ENCODE measurements around the gene CXCR6. TPM values are rescaled to one million over a fixed set of nuclear protein-coding genes. Genes with fewer than 3 reads are reported as not detected.
A peak's percentile ranks its signal among the peaks of the same experiment; 100 is the strongest.

CXCR6 gene
- total RNA-seq, 2 donors from 2014 or later = 0.96 to 1.2 TPM

DNA sequence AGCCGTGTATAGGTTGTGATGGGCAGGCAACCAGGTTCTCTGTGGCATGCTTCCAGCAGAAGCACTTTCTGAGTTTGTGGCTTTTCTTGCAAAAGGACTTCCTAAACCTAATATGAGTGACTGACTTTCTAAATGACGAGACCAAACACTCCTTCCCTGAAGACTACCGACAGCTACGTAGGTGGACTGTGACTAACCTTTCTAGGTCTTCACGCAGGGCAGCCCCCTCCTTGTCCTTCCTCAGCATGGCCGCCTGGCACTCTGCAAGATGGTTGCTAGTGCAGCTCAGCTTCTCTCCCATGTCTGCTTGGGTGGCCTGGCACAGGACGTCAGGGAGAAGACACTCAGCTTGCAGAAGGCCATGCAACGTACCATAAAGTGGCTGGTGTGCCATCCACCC is 20.9 kb downstream of the CXCR6 start:
- Histone ChIP-seq H3K27ac (no peak overlapping the region), H3K4me1 (replicated peaks) (no peaks in the 10 kb centered on the region), H3K27me3 (replicated peaks; ENCODE audit: insufficient read depth) (no peaks in the 10 kb centered on the region), H3K9me3 (no peaks in the 10 kb centered on the region), H3K4me3 (no peak overlapping the region), H3K36me3 (peaks cover 3 to 33% of the 10 kb centered on the region in 2 donors)
- no peak for DNase-seq (ENCODE audit: low spot score)
- intact Hi-C loops (cut with DNase I) = no loop called here
- TF ChIP-seq, protein P1, sequence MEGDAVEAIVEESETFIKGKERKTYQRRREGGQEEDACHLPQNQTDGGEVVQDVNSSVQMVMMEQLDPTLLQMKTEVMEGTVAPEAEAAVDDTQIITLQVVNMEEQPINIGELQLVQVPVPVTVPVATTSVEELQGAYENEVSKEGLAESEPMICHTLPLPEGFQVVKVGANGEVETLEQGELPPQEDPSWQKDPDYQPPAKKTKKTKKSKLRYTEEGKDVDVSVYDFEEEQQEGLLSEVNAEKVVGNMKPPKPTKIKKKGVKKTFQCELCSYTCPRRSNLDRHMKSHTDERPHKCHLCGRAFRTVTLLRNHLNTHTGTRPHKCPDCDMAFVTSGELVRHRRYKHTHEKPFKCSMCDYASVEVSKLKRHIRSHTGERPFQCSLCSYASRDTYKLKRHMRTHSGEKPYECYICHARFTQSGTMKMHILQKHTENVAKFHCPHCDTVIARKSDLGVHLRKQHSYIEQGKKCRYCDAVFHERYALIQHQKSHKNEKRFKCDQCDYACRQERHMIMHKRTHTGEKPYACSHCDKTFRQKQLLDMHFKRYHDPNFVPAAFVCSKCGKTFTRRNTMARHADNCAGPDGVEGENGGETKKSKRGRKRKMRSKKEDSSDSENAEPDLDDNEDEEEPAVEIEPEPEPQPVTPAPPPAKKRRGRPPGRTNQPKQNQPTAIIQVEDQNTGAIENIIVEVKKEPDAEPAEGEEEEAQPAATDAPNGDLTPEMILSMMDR (IDR thresholded peaks at IDR 0.05) = no peak
- TF ChIP-seq POLR2A (IDR thresholded peaks at IDR 0.05) (no peak), POLR2AphosphoS5 (IDR thresholded peaks at IDR 0.05) (no peak)
- 82% methylated on average over 8 of the region's 8 CpGs for WGBS

DNA sequence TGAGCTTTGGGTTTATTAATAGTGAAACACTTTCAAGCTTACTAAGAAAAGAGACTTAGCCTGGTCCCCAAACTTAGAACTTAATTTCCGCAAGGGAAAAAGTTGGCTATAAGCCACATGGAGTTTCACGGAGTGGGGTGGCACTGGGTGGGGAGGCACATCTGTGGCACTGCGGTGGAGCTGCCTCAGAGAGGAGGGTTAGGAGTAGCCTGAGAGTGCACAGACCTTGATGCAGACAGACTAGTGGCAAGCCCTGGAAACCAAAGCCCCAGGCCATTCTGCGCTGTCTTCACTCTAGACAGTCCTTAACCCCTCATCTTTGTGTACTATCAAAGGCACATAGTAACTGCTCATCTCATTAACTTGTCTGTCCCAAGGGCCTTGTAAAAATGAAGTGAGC is 22.0 kb downstream of the CXCR6 start:
- no peak for DNase-seq (ENCODE audit: low spot score)
- H3K36me3 ChIP-seq = peaks cover 3 to 33% of the 10 kb centered on the region in 2 donors
- no peaks in the 10 kb centered on the region for H3K9me3 ChIP-seq
- H3K27ac ChIP-seq = no peak overlapping the region
- no peaks in the 10 kb centered on the region for H3K27me3 ChIP-seq (replicated peaks; ENCODE audit: insufficient read depth)
- no peaks in the 10 kb centered on the region for H3K4me1 ChIP-seq (replicated peaks)
- WGBS = 84% methylated on average over 4 of the region's 4 CpGs
- intact Hi-C loops (cut with DNase I) = no loop called here
- no peak overlapping the region for H3K4me3 ChIP-seq
- no peak for TF ChIP-seq POLR2AphosphoS5 (IDR thresholded peaks at IDR 0.05)
- TF ChIP-seq, protein P1 (IDR thresholded peaks at IDR 0.05) = no peak
- TF ChIP-seq POLR2A (IDR thresholded peaks at IDR 0.05) = no peak

DNA sequence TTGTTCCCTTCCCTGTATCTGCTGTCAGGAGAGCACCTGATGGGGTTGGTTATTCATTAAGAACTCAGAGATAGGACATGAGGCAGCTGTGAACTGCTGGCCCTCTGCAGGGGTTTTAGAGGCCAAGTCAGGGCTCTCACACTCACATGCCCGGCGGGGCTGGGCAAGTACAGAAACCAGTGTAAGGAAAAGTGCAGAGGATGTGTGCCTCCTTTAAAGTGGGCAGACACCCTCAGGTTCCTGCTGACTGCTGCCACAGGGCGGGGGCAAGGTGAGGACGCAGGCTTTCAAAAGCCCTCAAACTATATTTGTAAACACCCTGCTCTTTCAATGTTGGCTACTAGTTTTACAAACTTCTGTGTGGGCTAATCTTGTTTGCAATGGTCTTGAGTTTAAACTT is 22.4 kb downstream of the CXCR6 start:
- 76% methylated on average over 4 of the region's 4 CpGs for WGBS
- intact Hi-C loops (cut with DNase I) = no loop called here
- DNase-seq (ENCODE audit: low spot score) = no peak
- peaks cover 3 to 33% of the 10 kb centered on the region in 2 donors for H3K36me3 ChIP-seq
- H3K4me1 ChIP-seq (replicated peaks) = no peaks in the 10 kb centered on the region
- no peak overlapping the region for H3K4me3 ChIP-seq
- TF ChIP-seq POLR2AphosphoS5 (IDR thresholded peaks at IDR 0.05) (no peak), POLR2A (IDR thresholded peaks at IDR 0.05) (no peak)
- TF ChIP-seq, protein P1 (IDR thresholded peaks at IDR 0.05) = no peak
- no peaks in the 10 kb centered on the region for H3K9me3 ChIP-seq
- H3K27me3 ChIP-seq (replicated peaks; ENCODE audit: insufficient read depth) = no peaks in the 10 kb centered on the region
- H3K27ac ChIP-seq = no peak overlapping the region

DNA sequence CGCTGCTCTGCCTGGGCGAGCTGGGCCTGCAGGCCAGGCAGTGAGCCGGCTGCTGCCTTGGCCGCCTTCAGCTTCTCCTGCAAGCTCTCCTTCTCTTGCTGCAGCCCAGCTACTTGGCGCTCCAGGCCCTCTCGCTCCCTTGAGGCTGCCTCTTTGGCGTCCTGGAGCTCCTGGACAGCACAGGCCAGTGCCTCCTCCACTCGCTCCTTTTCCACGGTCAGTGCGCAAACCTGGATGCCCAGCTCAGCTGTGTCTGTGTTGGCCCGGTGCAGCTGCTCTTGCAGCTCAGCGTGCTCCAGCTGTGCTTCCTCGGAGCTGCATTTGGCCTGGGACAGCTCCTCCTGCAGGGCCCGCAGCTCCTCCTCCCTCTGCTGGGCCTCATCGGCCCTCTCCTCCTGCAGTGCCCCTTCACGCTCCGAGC is 23.1 kb downstream of the CXCR6 start:
- no peaks in the 10 kb centered on the region for H3K9me3 ChIP-seq
- peaks cover 3 to 27% of the 10 kb centered on the region in 2 donors for H3K36me3 ChIP-seq
- no peaks in the 10 kb centered on the region for H3K4me1 ChIP-seq (replicated peaks)
- H3K4me3 ChIP-seq = no peak overlapping the region
- intact Hi-C loops (cut with DNase I) = no loop called here
- TF ChIP-seq, protein P1 (IDR thresholded peaks at IDR 0.05) = no peak
- TF ChIP-seq POLR2AphosphoS5 (IDR thresholded peaks at IDR 0.05) = no peak
- TF ChIP-seq POLR2A (IDR thresholded peaks at IDR 0.05) = no peak
- WGBS = 77% methylated on average over 17 of the region's 17 CpGs
- H3K27ac ChIP-seq = no peak overlapping the region
- DNase-seq (ENCODE audit: low spot score) = no peak
- no peaks in the 10 kb centered on the region for H3K27me3 ChIP-seq (replicated peaks; ENCODE audit: insufficient read depth)

DNA sequence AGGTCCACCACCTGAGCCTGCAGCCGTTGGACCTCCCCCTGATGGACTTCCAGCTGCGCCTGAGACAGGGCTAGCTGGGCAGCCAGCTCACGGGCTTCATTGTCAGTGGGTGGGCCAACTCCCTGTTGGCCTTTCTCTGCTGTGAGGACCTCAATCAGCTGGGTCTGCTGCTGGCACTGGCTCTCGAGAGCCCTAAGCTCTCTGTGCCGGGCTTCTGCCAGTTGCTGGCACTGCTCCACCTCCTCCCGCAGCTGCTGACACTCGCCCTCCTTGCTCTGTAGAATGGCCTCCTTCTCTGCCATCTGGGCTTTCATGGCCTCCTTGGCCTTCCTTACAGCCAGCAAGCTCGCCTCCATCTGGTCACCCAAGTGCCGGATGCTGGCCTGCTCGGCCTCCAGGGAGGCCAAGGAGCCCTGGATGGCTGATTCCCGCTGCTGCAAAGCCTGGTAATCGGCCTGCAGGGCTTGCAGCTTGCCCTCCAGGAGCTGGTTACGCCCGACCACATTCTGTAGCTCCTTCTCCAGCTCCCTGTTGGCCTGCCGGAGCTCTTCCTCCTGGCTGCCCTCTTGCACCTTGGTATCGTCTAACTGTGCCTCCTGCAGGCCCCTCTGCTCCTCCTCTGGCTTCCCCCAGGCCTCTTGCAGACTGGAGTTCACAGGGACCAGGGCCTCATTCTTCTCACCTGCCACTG is 23.8 kb downstream of the CXCR6 start:
- TF ChIP-seq, protein P1 (IDR thresholded peaks at IDR 0.05) = no peak
- no peak for DNase-seq (ENCODE audit: low spot score)
- 76% methylated on average over 16 of the region's 16 CpGs for WGBS
- Histone ChIP-seq H3K27ac (peak overlapping the region in 1 of 2 donors; percentile 10), H3K4me3 (no peak overlapping the region), H3K9me3 (no peaks in the 10 kb centered on the region), H3K4me1 (replicated peaks) (peaks cover 2% of the 10 kb centered on the region), H3K36me3 (peaks cover 3 to 26% of the 10 kb centered on the region in 2 donors), H3K27me3 (replicated peaks; ENCODE audit: insufficient read depth) (no peaks in the 10 kb centered on the region)
- intact Hi-C loops (cut with DNase I) = no loop called here
